ENCODE measurements around the gene GNAQ. TPM values are rescaled to one million over a fixed set of nuclear protein-coding genes. Genes with fewer than 3 reads are reported as not detected.

Gene GNAQ
- total RNA-seq, 4 donors from 2014 or later = 18.1 to 35.1 (median 24.0) TPM

- H3K36me3 ChIP-seq = peaks cover 0 to 28% (median 0%) of the 10 kb centered on the region in 3 donors
- WGBS, 2 donors = 91 to 98% methylated on average over 5 of the region's 5 CpGs
- peaks cover 6 to 15% (median 7%) of the 10 kb centered on the region in 3 donors for H3K4me1 ChIP-seq
- intact Hi-C loops (cut with DNase I) = no loop called here
- H3K27ac ChIP-seq = no peak overlapping the region
- TF ChIP-seq POLR2A (IDR thresholded peaks at IDR 0.05) (no peak), CTCF (IDR thresholded peaks at IDR 0.05) (no peak)
- H3K27me3 ChIP-seq = no peaks in the 10 kb centered on the region
- H3K4me3 ChIP-seq = no peak overlapping the region
- no peak for DNase-seq
- H3K9me3 ChIP-seq = no peaks in the 10 kb centered on the region
Measured at GRCh38 chr9:77789891-77790290, 241.7 kb downstream of the GNAQ start.

DNA sequence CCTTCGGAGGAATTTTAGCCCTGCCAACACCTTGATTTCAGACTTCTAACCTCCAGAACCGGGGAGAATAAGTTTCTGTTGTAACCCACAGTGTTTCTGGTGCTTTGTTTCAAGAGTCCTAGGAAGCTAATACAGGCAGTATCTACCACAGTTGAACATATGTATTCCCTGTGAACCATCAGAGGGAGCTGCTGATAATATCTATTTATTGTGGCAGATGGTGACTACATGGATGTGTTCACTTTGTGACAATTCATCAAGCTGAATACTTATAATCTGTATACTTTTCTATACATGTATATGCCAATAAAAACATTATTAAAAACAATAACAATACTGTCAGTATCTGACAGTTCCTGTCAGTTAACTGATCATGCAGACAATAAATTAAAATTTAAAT lies 246.3 kb downstream of the GNAQ start:
- peaks cover 0 to 27% (median 0%) of the 10 kb centered on the region in 3 donors for H3K36me3 ChIP-seq
- no peak overlapping the region for H3K27ac ChIP-seq
- no peak for TF ChIP-seq POLR2A (IDR thresholded peaks at IDR 0.05)
- no peak for TF ChIP-seq CTCF (IDR thresholded peaks at IDR 0.05)
- H3K4me1 ChIP-seq = peaks cover 0 to 5% (median 0%) of the 10 kb centered on the region in 3 donors
- intact Hi-C loops (cut with DNase I) = no loop called here
- H3K4me3 ChIP-seq = no peak overlapping the region
- no peaks in the 10 kb centered on the region for H3K9me3 ChIP-seq
- WGBS, 2 donors = 82 to 87% methylated on average over 2 of the region's 2 CpGs
- H3K27me3 ChIP-seq = no peaks in the 10 kb centered on the region
- no peak for DNase-seq

GRCh38 chr9:77783518-77783917 lies 248.1 kb downstream of the GNAQ start:
- H3K27ac ChIP-seq = no peak overlapping the region
- WGBS, 2 donors = 36 to 53% methylated on average over 3 of the region's 3 CpGs
- no peak overlapping the region for H3K4me3 ChIP-seq
- no peak for DNase-seq
- no peak for TF ChIP-seq POLR2A (IDR thresholded peaks at IDR 0.05)
- TF ChIP-seq CTCF (IDR thresholded peaks at IDR 0.05) = no peak
- peaks cover 0 to 27% (median 0%) of the 10 kb centered on the region in 3 donors for H3K36me3 ChIP-seq
- intact Hi-C loops (cut with DNase I) = no loop called here
- H3K4me1 ChIP-seq = peaks cover 0 to 5% (median 0%) of the 10 kb centered on the region in 3 donors
- no peaks in the 10 kb centered on the region for H3K27me3 ChIP-seq
- H3K9me3 ChIP-seq = no peaks in the 10 kb centered on the region

DNA sequence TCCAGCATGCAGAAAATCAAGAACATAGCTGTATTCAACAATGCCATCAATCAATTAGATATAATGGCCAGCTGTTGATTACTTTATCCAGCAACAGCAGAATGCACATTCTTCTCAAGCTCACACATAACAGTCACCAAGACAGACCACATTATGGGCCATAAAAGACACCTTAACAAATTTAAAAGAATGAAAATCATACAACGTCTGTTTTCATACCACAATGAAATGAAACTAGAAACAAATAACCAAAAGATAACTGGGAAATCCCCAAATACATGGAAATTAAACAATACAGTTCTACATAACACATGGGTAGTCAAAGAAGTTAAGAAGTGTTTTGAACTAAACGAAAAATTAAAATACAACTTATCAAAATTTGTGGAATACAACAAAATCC lies 252.6 kb downstream of the GNAQ start:
- intact Hi-C loops (cut with DNase I) = no loop called here
- Histone ChIP-seq H3K36me3 (peaks cover 0 to 30% (median 0%) of the 10 kb centered on the region in 3 donors), H3K9me3 (peaks cover 0 to 4% (median 0%) of the 10 kb centered on the region in 3 donors)

DNA sequence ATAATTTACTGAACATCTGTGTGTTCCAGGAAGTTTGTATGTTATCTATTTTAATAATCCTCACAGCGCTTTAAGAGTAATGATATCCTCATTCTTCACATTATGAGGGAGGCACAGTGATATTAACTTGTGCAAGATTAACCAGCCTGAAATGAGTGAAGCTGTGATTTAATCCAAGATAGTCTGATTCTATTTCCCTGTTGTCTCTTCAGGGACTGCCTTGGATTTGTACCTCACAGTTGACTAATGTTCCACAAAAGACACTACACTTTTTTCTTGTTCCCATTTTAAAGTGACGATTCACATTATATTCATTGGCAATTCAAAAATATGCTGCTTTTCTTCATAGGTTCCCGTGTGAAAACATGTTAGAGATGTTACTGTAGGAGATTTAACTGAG lies 258.2 kb downstream of the GNAQ start:
- H3K4me1 ChIP-seq = no peaks in the 10 kb centered on the region
- H3K4me3 ChIP-seq = no peak overlapping the region
- H3K27me3 ChIP-seq = no peaks in the 10 kb centered on the region
- DNase-seq = no peak
- H3K36me3 ChIP-seq = peaks cover 0 to 44% (median 0%) of the 10 kb centered on the region in 3 donors
- TF ChIP-seq CTCF (IDR thresholded peaks at IDR 0.05) = no peak
- TF ChIP-seq POLR2A (IDR thresholded peaks at IDR 0.05) = no peak
- intact Hi-C loops (cut with DNase I) = no loop called here
- 74 to 75% methylated on average over 3 of the region's 3 CpGs for WGBS, 2 donors
- no peak overlapping the region for H3K27ac ChIP-seq
- peaks cover 0 to 4% (median 0%) of the 10 kb centered on the region in 3 donors for H3K9me3 ChIP-seq

More for the DNA sequence above, 252.6 kb downstream of the GNAQ start:
- no peaks in the 10 kb centered on the region for H3K27me3 ChIP-seq
- 53 to 80% methylated on average over 2 of the region's 2 CpGs for WGBS, 2 donors
- H3K4me3 ChIP-seq = no peak overlapping the region
- no peak overlapping the region for H3K27ac ChIP-seq
- TF ChIP-seq POLR2A (IDR thresholded peaks at IDR 0.05) (no peak), CTCF (IDR thresholded peaks at IDR 0.05) (no peak)
- H3K4me1 ChIP-seq = peaks cover 0 to 5% (median 0%) of the 10 kb centered on the region in 3 donors
- DNase-seq = no peak
